ENCODE results near the gene TMEFF2.

TMEFF2 gene

DNA sequence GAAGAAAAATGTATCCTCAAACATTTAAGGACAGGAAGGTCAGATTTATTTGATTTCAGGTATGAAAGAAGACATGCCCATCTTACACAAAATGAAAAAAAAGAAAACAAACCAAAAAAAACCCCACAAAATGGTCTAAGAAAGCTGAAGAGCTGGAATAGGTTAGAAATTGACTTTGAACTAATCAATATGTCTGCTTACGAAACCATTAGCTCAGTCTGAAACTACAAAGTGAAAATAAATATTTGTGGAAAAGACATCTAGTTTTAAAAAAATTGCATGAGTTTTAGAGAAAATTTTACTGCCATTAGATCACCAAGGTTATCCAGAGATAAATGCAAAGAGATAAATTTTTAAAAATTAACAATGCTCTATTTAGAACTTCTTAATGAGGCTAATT, 125.3 kb downstream of the TMEFF2 start:
- peaks cover 8% of the 10 kb centered on the region for H3K4me1 Mint-ChIP-seq
- H3K9me3 Mint-ChIP-seq: no peaks in the 10 kb centered on the region
- no peaks in the 10 kb centered on the region for H3K36me3 Mint-ChIP-seq (ENCODE audit: low read depth)
- H3K27ac Mint-ChIP-seq: no peak overlapping the region
- TF ChIP-seq, protein P1, sequence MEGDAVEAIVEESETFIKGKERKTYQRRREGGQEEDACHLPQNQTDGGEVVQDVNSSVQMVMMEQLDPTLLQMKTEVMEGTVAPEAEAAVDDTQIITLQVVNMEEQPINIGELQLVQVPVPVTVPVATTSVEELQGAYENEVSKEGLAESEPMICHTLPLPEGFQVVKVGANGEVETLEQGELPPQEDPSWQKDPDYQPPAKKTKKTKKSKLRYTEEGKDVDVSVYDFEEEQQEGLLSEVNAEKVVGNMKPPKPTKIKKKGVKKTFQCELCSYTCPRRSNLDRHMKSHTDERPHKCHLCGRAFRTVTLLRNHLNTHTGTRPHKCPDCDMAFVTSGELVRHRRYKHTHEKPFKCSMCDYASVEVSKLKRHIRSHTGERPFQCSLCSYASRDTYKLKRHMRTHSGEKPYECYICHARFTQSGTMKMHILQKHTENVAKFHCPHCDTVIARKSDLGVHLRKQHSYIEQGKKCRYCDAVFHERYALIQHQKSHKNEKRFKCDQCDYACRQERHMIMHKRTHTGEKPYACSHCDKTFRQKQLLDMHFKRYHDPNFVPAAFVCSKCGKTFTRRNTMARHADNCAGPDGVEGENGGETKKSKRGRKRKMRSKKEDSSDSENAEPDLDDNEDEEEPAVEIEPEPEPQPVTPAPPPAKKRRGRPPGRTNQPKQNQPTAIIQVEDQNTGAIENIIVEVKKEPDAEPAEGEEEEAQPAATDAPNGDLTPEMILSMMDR (IDR thresholded peaks at IDR 0.05; ENCODE audit: unreplicated experiment in 3 of 3): no peak
- H3K4me3 Mint-ChIP-seq: no peak overlapping the region
- H3K27me3 Mint-ChIP-seq (ENCODE audit: low read depth): no peaks in the 10 kb centered on the region

DNA sequence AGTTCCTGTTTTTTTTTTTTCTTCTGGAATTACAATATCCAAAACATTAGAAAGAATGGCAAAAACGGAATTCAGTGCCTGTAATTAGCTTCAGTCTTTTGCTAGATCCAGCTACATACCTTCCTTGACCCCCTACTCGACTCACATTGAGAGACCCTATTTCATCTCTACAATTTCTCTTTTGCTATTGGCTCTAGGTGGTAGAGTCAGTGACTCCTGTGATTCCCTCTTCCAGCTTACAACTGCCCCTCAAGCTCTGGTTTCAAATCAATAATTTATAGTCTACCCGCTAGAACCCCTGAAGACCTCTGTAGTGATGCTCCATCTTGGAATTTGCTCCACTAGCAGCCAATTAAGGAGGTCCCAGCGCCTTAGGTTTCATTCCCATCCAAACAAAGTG, 125.8 kb downstream of the TMEFF2 start:
- TF ChIP-seq, protein P1 (IDR thresholded peaks at IDR 0.05; ENCODE audit: unreplicated experiment in 3 of 3): no peak
- Mint-ChIP-seq H3K36me3 (ENCODE audit: low read depth) (no peaks in the 10 kb centered on the region), H3K4me1 (peaks cover 8% of the 10 kb centered on the region), H3K27ac (no peak overlapping the region), H3K9me3 (no peaks in the 10 kb centered on the region), H3K4me3 (no peak overlapping the region), H3K27me3 (ENCODE audit: low read depth) (no peaks in the 10 kb centered on the region)

DNA sequence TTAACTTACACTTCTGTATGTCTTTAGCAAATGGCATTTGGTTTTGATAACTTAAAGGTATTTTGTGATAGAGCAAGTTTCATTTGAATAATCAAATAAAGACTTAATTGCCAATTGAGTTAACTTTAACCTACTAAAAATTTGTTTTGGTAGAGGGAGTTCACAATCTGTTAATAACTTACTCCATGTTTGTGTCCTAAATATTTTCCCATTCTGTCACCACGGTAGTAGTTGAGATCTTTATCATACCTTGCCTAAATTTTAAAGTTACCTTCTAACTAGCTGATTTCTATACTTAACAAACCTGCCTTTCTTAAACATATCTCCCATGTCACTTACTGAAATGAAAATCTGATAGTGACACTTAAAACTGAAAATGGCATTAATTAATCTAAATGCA, 127.1 kb downstream of the TMEFF2 start:
- Mint-ChIP-seq H3K9me3 (no peaks in the 10 kb centered on the region), H3K27ac (no peak overlapping the region), H3K36me3 (ENCODE audit: low read depth) (no peaks in the 10 kb centered on the region), H3K4me1 (no peaks in the 10 kb centered on the region), H3K27me3 (ENCODE audit: low read depth) (no peaks in the 10 kb centered on the region), H3K4me3 (no peak overlapping the region)
- TF ChIP-seq, protein P1 (IDR thresholded peaks at IDR 0.05; ENCODE audit: unreplicated experiment in 3 of 3): no peak

DNA sequence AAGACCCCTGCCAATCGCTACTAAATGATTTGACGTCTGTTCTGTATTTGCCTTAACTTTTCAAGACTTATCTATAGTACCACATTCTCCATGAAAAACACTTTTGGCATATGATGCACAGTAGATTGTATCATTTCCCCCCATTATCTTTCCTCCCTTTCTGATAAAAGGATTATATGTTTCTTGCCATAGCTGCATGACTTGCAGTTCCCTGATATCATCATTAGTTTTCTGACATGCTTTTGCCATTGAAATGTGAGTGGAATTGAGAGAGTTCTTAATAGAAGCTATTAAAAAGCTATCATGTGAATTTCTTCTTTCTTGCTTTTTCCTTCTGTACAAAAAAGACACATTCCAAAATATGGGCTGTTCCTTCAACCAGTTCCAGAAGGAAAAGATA, 130.3 kb downstream of the TMEFF2 start:
- H3K9me3 Mint-ChIP-seq: no peaks in the 10 kb centered on the region

DNA sequence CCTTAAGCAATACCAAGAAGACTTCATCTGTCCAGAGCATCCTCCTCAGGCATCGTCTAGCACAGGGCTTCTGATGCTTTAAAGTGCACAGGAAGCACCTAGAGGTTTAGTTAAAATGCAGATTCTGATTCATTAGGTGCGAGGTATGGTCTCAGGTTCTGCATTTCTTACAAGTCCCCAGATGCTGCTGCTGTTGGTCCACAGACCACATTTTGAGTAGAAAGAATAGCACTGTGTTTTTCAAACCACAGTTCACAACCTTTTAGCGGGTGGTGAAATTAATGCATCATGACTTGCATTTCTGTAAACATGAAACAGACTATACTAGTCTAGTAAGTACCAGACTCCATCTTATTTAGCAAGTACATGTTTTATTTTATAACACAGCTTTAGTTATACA, 134.6 kb downstream of the TMEFF2 start:
- no peak overlapping the region for H3K4me3 Mint-ChIP-seq
- TF ChIP-seq, protein P1 (IDR thresholded peaks at IDR 0.05; ENCODE audit: unreplicated experiment in 3 of 3): no peak

More for the DNA sequence above, 130.3 kb downstream of the TMEFF2 start:
- Mint-ChIP-seq H3K4me3 (no peak overlapping the region), H3K36me3 (ENCODE audit: low read depth) (no peaks in the 10 kb centered on the region), H3K27me3 (ENCODE audit: low read depth) (no peaks in the 10 kb centered on the region), H3K4me1 (no peaks in the 10 kb centered on the region), H3K27ac (no peak overlapping the region)
- TF ChIP-seq, protein P1 (IDR thresholded peaks at IDR 0.05; ENCODE audit: unreplicated experiment in 3 of 3): no peak

DNA sequence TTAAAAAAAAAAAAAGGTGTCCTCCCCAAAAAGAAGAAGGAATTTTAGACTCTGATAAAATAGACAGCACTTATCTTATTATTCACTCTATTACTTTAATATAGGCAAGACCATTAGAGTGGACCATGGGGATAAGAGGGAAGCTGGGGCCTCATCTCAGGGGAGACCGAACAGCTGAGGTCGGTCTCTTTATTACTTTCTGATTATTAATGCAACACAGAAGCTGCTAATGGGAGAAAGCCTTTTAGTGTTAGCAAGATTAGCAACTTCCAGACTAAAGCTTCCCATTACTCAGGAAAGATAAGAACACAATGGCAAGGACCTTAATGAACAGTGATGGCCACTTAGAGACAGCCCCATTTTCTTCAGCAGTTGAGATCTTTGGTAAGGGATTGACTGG, 135.5 kb downstream of the TMEFF2 start:
- TF ChIP-seq, protein P1 (IDR thresholded peaks at IDR 0.05; ENCODE audit: unreplicated experiment in 3 of 3): no peak

More for the DNA sequence above, 134.6 kb downstream of the TMEFF2 start:
- Mint-ChIP-seq H3K9me3 (no peaks in the 10 kb centered on the region), H3K27ac (no peak overlapping the region), H3K36me3 (ENCODE audit: low read depth) (no peaks in the 10 kb centered on the region), H3K27me3 (ENCODE audit: low read depth) (no peaks in the 10 kb centered on the region), H3K4me1 (no peaks in the 10 kb centered on the region)

More for the DNA sequence above, 135.5 kb downstream of the TMEFF2 start:
- Mint-ChIP-seq H3K27me3 (ENCODE audit: low read depth) (no peaks in the 10 kb centered on the region), H3K9me3 (no peaks in the 10 kb centered on the region), H3K4me3 (no peak overlapping the region), H3K4me1 (no peaks in the 10 kb centered on the region), H3K27ac (no peak overlapping the region), H3K36me3 (ENCODE audit: low read depth) (no peaks in the 10 kb centered on the region)
